GM10248 (cell line): ENCODE results near the gene MYO5B.

Experiments
- CTCF ChIA-PET: fragments of 300-600 bp; sonication (Branson Sonifier 250); formaldehyde crosslinking; extraction: SDS; loops from one replicate; lab custom pipeline; 2021; ENCODE audit warnings: antibody characterized with exemption; lab: Yijun Ruan, JAX
- POLR2A ChIA-PET: fragments of 350-650 bp; sonication (Branson Sonifier 250); formaldehyde crosslinking; extraction: SDS; loops from one replicate; lab custom pipeline; 2020; ENCODE audit warnings: antibody characterized with exemption; lab: Yijun Ruan, JAX
- DNase-seq: peaks from one replicate; pipeline ENCODE4 v3.0.0; 2012; ENCODE audit errors: extremely low spot score
- CTCF ChIP-seq: IDR thresholded peaks from 2 replicates; pipeline ENCODE4 v1.5.1; 2012; ENCODE audit warnings: mild to moderate bottlenecking, low read depth; ENCODE audit errors: extremely low read depth, missing control alignments, control extremely low read depth

The MYO5B gene

DNA sequence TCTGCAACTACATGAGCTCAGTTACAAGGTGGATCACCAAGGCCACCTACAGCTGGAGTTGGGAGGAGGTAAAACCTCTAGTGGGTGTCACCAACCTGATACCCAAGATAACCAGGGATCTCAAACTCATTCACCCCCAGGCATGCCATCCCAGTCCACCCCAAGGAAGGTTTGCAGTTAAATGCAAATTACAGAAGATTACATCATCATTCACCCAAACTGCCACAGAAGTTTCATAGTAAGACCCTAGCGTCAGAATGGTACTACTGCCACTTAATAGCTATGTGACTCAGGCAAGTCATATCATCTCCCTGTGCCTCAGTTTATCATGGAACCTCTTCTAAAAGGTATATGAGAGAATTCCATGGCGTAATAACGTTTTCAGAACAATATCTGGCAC lies 111.2 kb downstream of the MYO5B start:
- ChIA-PET CTCF (interaction anchor here (1.5 kb wide), 1 partner anchor 16 kb away, joined by 3 read pairs; no protein-coding TSS in a partner anchor), POLR2A (no interaction called here)

GRCh38 chr18:50080932-50081560 lies 113.9 kb downstream of the MYO5B start:
- CTCF ChIA-PET, result interaction anchor here (0.9 to 1.4 kb wide), 3 partner anchors 8 to 24 kb away, joined by 3 read pairs; no protein-coding TSS in a partner anchor
- POLR2A ChIA-PET, result no interaction called here
- TF ChIP-seq CTCF, result no peak
- DNase-seq, result no peak

More for the DNA sequence above, 111.2 kb downstream of the MYO5B start:
- no peak for TF ChIP-seq CTCF
- no peak for DNase-seq

GRCh38 chr18:50080316-50080715 lies 114.6 kb downstream of the MYO5B start:
- no peak for DNase-seq
- POLR2A ChIA-PET, result no interaction called here
- CTCF ChIA-PET, result interaction anchor here (1.3 kb wide), 1 partner anchor 25 kb away, joined by 3 read pairs; no protein-coding TSS in a partner anchor
- no peak for TF ChIP-seq CTCF

DNA sequence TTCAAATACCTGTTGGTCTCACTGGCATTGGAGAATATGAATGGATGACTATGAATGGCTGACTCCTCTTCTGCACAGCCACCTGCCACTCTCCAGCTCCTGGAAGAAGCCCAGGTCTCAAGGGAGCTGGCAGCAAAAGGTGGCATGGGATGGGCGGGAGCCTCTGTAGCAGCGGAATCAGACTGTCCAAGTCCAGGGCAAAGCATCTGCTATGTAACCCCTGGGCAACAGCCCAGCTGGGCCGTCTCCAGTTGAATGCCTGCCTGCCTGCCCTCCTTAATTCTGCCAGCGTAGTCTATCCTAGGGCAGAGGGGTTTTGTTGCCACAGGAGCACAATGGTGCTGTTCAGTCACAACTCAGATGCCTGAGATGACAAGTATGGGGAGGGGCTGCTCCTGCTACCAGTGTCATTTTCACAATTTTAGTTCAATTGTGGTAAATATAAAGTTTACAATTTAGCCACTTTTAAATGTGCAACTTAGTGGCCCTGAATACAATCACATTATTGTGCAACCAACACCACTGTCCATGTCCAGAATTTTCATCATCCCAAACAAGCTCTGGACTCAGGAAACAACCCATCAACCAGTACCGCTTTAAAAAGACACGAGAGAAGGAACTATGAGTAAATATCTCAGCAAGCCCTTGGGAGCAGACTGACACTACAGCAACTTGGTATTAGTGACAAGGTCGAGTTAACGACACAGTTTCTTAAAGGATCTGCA lies 115.2 kb downstream of the MYO5B start:
- ChIA-PET CTCF (no interaction called here), POLR2A (no interaction called here)
- no peak for DNase-seq
- no peak for TF ChIP-seq CTCF

DNA sequence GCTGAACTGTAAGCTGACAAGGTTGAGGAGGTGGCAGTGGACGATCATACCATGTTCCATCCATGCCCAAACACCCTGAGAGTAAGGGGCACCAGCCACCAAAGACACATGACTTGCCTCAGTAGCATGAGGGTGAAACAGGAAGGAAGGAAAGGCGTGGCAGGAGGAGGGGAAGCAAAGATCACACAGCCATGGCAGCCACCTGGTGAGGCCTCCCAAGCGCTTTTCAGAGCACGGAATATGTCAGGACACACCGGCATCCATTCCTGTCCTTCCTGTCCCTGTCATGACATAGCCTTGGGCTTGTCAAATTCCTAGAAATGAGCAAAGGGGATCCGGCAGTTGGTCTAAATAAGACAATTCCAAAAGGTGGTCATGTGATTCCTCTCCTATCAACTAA lies 118.7 kb downstream of the MYO5B start:
- DNase-seq, result no peak
- ChIA-PET CTCF (interaction anchor here (1.0 kb wide), 1 partner anchor 28 kb away, joined by 3 read pairs; no protein-coding TSS in a partner anchor), POLR2A (no interaction called here)
- TF ChIP-seq CTCF, result no peak

DNA sequence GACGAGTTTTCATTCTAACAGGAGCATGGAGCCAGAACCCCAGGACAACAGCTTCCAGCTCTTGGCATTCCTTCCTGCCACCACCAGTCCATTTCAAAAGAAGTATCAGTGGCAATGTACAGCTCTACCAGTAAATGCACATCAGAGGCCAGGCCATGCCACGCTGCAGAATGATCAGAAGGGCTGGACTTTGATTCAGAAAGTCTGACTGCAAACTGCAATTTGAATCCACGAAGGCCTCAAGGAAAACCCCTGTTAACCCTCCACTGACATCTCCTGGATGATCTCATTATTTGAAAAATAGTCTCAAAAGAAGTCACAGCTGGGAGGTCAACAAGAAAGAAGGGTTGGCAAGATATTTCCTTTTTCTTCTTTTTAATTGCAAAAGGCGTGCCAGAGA lies 119.2 kb downstream of the MYO5B start:
- POLR2A ChIA-PET, result no interaction called here
- CTCF ChIA-PET, result interaction anchor here (1.0 kb wide), 1 partner anchor 27 kb away, joined by 3 read pairs; no protein-coding TSS in a partner anchor
- no peak for DNase-seq
- no peak for TF ChIP-seq CTCF
